ENCODE measurements around the gene RGCC.
A peak's percentile ranks its signal among the peaks of the same experiment; 100 is the strongest.
"Not testable (repeated sequence)": the region's sequence is repeated elsewhere in the genome, so short reads cannot be mapped to it uniquely, and the experiment has no call there.

Gene RGCC

DNA sequence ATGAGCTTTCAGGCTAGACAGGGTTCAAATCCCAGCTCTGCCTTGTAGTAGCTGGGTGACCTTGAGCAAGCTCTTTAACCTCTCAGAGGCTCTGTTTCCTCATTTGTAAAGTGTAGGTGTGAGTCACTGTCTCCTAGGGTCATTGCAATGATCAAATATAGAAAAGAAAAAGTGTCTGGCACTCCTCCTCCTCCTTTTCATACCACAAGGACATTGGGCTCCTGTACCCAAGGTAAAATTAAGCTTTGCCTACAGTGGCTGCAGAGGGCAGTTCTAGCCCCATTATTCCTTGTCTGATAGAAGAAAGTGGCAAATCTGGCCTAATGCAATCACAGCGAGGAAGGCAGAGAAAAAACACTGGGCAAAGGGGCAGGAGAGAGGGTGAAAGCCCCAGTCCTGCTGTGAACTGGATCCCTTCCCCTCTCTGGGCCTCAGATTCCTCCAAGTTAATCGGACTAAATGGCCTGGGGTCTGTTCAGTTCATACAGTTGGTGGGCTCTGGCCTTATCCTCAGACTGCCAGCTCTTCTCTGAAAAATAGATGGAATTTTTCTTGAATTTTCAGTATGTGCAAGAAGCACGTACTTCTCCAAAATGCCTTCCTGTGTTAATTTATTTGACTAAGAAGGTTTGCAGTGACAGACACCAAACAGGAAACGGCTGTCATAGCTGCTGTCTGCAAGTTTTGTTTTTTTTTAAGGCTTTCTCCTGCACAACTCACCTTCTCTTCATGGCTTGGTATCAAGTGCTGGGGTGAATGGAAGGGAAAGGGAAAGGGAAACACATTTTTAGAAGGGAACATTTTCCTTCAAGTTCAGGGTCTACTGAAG lies 35.3 kb downstream of the RGCC start:
- peak; percentile 13 for DNase-seq

DNA sequence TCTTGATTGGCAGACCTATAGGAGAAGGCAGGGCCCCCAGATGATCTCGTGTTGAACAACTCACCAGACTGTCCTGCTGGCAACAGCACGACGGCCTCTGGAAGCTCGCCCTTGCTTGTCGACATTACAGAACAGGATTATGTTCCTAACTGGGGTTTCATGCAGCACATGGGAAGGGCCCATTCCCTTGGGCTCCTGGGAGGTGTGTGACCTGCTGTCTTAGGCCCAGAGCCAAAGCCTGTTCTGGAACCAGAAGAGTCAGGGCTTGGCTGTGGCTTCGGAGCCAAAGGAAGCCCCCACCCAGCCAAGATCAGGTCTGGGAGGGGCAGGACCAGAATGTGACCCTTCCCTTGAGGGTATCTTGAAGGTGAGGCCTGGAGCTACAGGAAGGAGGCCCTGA lies 36.9 kb downstream of the RGCC start:
- no peak for DNase-seq

DNA sequence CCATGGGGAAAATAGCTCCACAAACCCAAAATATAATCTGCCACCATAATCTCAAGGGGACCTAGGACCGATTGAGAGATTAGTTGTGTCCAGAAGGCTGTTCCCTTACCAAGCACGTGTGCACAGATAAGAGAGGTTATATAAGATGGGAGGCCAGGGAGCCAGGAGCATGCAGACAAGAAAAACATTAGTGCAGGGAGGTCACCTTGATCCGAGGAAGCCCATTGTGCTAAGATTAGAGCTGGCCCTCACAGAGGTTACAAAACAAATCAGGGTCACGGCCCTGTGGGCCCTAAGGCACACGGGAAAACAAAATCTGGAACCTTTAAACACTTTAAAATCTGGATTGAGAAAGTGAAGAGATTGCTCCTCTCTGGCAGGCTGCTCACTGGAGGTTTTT lies 37.7 kb downstream of the RGCC start:
- DNase-seq = no peak

DNA sequence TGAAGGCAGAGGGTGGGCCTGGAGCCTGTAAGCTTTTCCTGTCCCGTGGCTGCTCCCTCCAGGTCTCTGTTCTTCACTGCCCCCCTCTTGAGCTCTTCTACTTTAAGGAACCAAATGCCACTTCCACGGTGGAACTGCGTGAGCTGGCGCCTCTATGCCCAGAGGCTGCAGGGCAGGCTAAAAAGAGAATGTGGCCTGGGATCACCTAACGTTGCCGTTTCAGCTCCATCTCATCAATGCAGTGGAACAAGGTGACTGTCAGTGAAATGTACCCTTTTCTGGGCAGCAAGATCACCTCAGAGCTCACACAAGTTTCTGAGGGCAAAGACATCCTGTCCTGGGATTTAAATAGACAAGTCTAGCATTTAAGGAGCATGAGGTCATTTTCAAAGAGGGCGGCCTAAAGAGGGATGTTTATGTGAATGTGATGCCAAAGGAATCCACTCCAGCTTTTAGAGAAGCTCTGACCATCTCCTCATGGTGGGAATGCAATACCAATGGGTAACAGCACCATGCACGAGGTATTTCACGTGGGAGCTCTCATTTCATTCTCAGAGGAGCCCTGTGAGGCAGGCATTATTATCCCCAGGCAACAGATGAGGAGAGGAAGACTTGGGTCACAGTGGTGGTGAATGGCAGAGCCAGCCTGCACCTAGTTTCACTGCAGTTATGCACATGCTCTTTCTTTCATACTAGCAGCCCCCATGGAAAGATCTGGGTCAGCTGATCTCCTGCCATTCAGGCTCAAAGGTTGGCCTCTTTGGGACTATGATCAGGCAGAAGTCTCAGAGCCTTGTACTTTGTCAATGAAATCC lies 39.3 kb downstream of the RGCC start:
- DNase-seq = peak; percentile 76

DNA sequence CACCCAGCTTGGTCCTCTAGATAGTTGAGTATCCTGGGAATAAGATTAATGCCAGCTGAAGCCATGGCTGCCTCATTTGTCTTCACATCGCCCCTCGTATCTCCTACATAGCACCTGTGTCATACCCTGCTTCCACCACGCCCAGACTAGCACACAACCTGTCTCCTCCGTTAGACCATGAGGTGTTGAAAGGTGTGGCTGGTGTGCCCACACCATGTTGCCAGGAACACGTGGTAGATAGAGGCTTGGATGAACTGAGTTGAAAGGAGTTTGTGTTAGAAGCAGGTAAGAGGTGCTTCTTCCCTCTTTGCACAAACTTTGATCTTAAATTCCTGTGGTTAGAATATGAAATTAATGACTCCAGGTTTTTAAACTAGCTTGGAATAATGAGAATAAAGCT lies 40.1 kb downstream of the RGCC start:
- DNase-seq = no peak

DNA sequence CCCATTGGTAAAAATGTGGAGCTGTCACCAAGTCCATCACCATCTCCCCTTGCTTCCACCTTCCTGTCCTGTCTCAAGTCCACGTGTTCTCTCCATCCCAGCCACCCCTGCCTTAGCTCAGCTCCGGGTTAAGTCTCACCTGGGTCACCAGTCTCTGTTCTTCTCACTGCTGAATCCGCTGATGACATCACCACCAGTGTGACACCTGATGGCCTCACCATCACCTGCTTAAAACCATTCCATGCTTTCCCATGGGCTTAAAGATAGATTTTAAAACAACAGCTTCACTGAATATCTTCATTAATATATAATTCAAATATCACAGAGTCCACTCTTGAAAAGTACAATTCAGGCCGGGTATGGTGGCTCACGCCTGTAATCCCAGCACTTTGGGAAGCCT lies 42.1 kb downstream of the RGCC start:
- no peak for DNase-seq

DNA sequence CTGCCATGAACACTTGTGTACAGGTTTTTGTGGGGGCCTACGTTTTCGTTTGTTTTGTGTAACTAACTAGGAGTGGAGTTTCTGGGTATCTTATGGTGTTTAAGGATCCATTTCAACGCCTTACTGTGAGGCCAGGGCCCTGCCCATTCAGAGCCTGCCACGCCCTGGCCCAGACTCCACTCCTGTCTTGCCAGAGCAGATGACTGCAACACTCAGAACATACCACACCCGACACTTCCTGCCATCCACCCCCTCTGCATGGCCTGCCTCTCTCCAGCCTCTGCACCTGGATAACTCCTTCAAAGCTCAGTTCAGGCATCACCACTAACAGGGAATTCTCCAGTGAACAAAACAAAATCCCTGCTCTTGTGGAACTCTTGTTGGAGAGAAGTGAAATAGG lies 43.2 kb downstream of the RGCC start:
- no peak for DNase-seq

DNA sequence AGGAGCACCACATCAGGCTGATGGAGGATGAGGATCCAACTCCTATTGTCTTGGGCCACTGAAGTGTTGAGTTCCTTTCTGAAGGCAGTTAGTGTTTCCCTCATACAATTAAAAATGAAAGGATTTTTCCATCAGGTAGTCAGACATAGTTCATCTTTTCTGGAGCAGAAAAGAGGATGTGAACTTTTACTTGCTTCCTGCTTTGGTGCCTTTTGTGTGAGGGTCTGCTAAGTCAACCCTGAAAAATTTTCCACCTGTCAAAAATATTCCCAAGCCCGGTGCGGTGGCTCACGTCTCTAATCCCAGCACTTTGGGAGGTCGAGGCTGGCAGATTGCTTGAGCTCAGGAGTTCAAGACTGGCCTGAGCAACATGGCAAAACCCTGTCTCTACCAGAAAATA lies 43.9 kb downstream of the RGCC start:
- no peak for DNase-seq

DNA sequence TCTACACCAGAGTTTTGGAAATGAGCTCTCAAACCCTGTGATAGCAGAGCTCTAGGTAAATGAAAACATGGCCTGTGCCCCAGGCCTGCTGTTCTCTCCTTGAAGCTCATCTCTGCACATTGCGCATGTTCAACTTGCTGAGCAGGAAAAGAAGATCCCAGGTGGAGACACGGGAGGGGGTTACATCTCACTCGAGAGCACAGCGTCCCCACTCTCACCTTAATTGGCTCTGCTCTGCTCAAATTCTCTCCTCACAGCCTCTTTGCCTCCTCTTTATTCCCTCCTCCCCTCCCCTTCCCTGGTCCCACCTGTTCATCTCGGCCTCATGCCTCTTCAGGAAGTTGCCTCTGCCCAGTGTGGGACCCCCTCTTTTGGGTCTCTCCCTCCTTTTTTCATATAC lies 44.7 kb downstream of the RGCC start:
- no peak for DNase-seq

DNA sequence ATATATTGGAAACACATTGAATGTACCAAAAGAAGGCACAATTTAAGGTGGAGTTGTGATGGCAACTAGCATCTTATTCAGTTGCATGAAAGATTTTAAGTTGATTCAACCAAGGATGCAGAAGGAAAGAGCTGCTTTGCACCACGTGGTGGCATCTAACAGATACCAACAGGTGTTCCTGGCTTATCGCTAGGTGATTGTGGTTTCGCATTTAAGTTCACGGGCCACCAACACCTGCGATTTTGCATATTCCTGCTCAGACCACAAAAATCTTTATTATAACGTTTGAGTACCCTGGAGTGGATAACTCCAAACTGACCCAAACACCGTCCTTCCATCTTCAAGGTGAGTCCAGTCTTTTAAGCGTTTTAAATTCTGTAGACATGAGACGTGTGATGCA lies 45.3 kb downstream of the RGCC start:
- DNase-seq = no peak

DNA sequence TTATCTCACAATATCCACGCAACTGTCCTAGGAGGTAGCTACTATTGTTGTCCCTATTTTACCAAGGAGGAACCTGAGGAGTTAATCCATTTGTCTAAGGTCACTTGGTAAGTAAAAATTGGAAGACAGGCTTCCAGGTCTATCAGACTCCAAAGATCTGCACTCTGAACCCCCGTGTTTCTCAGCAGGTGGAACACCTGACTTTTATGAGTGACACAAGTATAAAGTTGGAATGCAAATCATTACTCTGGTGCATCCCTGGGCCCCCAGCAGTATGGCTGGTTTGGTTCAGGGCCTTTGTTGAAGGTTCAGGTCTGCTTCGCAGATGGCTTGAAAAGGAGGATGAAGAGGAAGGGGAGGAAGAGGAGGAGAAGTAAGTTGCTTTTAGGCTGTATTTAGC lies 46.0 kb downstream of the RGCC start:
- no peak for DNase-seq

DNA sequence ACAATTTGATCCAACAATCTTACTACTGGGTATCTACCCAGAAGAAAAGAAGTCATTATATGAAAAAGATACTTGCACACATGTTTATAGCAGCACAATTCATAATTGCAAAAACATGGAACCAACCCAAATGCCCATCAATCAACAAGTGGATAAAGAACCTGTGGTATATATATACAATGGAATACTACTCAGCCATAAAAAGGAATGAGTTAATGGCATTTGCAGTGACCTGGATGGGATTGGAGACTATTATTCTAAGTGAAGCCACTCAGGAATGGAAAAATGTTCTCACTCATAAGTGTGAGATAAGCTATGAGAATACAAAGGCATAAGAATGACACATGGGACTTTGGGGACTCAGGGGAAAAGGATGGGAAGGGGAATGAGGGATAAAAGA lies 47.3 kb downstream of the RGCC start:
- not testable (repeated sequence) for DNase-seq

DNA sequence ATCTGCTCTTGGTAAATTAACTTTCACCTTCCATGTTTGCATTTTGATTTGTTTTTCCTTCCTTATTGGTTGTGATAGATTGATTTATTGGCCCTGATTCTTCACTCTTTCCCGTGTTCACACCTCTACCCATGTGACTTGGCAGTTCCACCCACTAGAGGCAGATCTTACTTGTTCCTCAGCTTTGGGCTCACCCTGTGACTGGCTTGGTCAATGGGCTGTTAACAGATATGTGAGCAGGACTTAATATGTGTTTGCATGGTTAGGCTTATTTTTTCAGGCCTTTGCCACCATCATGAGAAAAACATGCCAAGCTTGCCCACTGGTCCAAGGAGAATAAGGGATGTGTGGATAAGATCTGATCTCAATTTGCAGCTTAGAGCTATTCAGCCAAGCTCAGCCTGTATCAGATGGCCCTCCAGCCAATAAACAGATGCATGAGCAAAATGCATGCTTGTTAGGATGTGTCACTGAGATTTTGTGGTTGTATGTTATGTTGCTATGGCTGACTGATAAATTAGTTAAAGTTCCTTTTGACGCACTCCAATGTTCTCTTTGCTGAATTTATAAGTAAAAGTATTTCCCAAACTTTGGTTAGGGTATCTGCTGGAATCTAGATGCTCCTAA lies 48.0 kb downstream of the RGCC start:
- DNase-seq = peak; percentile 88

DNA sequence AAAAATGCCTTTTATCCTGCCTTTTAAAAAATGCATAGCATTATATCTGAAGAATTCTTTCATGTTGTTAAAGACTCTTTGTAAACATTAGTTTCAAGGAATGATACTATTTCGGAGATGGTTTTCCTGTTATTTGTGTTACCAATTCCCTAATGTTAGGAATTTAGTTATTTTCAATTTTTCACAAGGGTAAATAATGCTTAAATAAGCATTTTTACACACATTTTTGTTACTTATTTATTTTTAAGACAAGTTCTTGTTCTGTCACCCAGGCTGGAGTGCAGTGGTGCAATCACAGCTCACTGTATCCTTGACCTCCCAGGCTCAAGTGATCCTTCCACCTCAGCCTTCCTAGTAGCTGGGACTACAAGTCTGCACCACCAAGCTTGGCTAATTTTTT lies 49.0 kb downstream of the RGCC start:
- no peak for DNase-seq

DNA sequence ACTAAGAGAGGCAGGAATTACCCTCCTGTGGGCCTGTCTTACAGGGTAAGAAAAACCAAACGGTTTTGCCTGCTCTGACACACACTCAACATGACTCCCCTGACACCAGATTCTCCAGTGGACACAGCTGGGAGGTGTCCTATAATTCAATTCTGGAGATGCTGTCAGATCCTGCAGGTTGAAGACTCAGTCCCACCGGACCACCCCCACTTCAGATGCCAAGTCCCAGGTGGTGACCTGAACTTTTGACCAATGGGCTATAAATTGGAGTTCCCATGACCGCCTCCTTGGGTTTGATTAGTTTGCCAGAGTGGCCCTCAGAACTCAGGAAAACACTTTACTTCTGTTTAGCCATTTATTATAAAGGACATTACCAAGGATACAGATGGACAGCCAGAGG lies 52.6 kb downstream of the RGCC start:
- no peak for DNase-seq

DNA sequence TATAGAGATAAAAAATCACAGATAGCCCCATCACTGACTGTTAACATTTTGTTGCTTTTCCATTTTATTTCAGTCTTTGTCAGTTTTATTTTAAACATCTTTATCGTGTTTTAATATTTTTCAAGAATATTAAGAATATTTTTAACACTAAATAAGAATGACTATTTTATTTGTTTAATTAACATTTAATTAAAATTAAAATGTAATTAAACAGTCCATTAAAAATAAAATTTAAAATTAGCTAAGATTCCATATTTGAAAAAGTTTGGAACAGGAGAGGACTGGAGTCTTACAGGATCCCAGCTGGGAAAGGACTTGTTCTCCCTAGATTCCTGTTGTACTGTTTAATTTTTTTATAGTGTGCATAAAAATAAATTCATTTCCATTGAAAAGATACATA lies 54.5 kb downstream of the RGCC start:
- DNase-seq = no peak

DNA sequence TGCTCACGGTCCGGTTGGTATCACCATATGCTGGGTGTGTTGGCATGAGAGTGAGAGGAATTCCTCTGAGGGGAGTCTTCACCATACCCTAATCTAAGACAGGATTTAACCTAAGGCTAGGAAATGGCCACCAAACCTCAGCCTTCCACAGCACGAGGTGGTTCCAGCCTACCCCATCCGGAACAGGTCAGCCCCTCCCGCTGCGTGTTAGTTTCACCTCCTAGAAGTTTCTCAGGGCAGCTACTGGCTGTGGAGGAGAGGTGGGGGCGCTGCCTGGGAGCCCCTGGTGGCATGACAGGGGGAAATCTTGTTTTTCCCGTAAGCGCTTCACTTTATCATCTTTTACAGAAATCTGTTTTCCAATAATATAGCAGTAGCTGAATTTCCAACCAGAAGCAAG lies 55.1 kb downstream of the RGCC start:
- DNase-seq = no peak

DNA sequence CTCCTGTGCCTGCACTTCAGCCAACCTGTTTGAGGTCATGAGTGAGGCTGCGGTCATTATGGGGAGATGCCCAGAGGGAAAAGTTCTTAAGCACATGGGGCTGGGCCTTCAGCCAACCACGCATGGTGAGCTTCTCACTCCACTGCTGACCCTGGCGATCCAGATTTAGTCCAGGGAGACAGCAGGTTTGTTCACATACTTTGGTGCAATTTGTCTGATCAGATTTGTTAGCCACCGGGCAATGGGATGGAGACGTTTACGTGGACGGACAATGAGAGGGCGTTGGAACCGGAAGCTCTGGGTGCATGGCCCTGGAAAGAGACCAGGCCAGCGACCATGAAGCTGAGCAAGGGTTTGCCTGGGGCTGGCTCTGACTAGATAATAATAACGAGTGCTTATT lies 56.2 kb downstream of the RGCC start:
- DNase-seq = no peak

DNA sequence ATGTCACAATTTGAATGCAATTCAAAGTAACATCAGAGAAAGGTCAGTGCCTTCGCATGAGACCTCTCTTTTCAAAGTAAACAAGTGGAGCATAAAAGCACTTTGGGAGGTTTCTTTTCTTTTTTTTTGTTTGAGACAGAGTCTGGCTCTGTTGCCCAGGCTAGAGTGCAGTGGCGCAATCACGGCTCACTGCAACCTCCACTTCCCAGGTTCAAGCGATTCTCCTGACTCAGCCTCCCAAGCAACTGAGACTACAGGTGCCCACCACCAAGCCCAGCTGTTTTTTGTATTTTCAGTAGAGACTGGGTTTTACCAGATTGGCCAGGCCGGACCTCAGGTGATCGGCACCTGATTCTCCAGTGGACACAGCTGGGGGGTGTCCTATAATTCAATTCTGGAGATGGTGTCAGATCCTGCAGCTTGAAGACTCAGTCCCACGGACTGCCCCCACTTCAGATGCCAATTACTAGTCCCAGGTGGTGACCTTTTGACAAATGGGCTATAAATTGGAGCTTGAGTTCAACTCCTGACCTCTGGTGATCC lies 57.6 kb downstream of the RGCC start:
- DNase-seq = no peak

DNA sequence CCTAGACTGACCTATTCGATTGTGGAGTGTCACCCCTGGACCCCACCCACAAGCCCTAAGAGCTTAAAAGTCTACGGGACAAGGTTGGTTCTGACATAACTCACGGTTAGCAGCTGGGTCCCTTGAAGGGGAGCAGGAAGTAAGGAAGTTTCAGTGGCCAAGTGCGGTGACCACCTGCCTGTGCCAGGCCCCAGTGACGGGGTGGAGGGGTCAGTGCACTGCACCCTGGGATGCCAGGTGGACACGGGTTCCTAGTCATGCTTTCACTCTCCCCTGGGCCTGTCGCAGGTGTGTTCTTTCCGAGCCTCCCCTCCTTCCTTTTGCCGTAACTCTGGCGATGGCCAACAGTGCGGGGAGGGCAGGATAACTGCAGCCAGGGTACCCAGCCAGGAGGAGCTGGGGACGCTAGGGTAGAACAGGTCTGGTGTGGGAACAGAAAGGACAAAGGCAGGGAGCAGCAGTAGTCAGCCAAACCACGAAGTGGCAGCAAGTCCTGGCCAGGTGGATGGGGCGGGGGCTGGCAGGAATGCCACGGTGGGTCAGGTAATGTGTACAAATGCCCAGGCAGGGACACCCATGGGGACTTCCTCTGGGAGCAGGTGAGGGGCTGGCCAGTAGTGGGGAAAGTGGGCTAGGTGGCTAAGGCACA lies 58.3 kb downstream of the RGCC start:
- no peak for DNase-seq

DNA sequence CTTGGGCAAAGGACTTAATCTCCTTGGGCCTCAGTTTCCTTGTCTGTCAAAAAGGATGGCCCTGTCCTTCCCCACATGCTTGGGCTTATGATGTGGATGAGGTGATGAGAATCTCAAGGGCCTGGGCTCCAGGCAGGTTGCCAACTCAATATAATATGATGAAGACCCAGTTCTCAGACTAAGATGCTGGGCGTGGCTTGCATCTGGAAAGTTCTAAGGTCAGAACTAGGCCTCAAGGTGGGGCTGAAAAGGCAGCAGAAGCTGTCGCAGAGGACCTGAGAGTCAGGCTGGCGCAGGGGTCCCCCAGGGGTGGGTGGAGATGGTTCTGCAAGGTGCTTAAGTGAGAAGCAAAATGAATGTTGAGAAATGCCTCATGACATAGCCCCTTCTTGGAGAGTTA lies 58.8 kb downstream of the RGCC start:
- no peak for DNase-seq

DNA sequence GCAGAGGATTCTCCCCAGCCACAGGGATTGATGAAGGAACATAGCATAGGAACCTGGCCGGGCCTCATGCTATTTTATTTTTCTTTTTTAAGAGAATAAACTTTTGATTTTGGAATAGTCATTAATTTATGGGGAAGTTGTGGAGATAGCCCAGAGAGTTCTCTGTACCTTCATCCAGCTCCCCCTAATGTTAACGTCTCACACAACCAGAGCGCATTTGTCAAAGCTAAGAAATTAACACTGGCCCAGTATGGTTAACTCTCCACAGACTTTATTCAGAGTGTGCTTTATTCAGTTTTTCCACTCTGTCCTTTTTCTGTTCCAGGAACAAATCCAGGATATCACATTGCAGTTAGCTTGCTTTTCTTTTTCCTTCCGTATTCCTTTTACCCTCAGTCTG lies 59.4 kb downstream of the RGCC start:
- no peak for DNase-seq
